Tibial artery (tissue), 4 donors: Measurements from ENCODE around the gene ALG12.

Experiments used
- DNase-seq, 2 donors: peaks; one replicate each; pipeline ENCODE4 v3.0.0-alpha.2; 2019
- H3K27ac ChIP-seq, 2 donors: fragments of 200-600 bp; sonication (generic) in 1 of 2; 1 replicate in 1 of 2; 2 replicates in 1 of 2; pipeline ENCODE4 v1.5.1; 2018 to 2019; ENCODE audit warnings: mild to moderate bottlenecking in 1 of 2
- H3K27me3 ChIP-seq, 2 donors: fragments of 200-600 bp; sonication (generic) in 1 of 2; one replicate each; pipeline versions ENCODE4 v1.5.1 to v1.6.0; 2016 to 2019
- H3K36me3 ChIP-seq, 3 donors: fragments of 200-600 bp; sonication (generic) in 2 of 3; one replicate each; pipeline ENCODE4 v1.5.1; 2016 to 2019; ENCODE audit warnings: mild to moderate bottlenecking in 2 of 3
- H3K4me1 ChIP-seq, 4 donors: fragments of 200-600 bp; sonication (generic) in 2 of 4; 1 replicate in 3 of 4; 2 replicates in 1 of 4; pipeline ENCODE4 v1.5.1; 2016 to 2019
- H3K4me3 ChIP-seq, 2 donors: fragments of 200-600 bp; sonication (generic) in 1 of 2; 1 replicate in 1 of 2; 2 replicates in 1 of 2; pipeline ENCODE4 v1.5.1; 2018 to 2019; ENCODE audit warnings: mild to moderate bottlenecking in 2 of 2
- H3K9me3 ChIP-seq, 3 donors: fragments of 200-600 bp; sonication (generic) in 1 of 3; one replicate each; pipeline ENCODE4 v1.5.1; 2016 to 2019
- intact Hi-C: fragments of 100-400 bp; cut with DNase I; formaldehyde crosslinking; loops from one replicate; pipeline ENCODE4 v1.15.0; 2023; ENCODE audit warnings: low total_unique reads
- TF ChIP-seq, protein P1 (sequence below), 2 experiments: fragments of 200-600 bp in 1 of 2; fragments of 450-650 bp in 1 of 2; IDR thresholded peaks; one replicate each; pipeline ENCODE4 v1.5.1; 2017 to 2019; ENCODE audit warnings: antibody characterized with exemption in 2 of 2, mild to moderate bottlenecking in 1 of 2, moderate library complexity in 1 of 2

ALG12 gene

DNA sequence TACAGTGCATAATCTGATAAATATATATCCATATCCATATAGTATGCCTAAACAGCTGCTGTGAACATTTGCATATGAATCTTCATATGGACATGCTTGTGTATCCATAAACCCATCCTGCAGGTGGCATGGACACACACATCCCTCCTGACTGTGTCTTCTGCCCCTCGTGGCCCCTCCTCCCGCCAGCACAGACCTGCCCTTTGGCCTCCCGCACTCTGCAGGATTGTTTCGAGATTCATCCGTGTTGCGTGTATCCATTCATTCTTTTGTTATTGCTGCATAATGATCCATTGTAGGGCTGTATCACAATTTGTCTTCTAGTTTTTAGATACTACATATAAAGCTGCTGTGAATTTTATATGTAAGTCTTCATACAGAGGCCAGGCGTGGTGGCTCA lies 40.6 kb downstream of the ALG12 start:
- H3K36me3 ChIP-seq = peaks cover 3 to 29% (median 16%) of the 10 kb centered on the region in 3 donors
- no peaks in the 10 kb centered on the region for H3K27me3 ChIP-seq
- no peaks in the 10 kb centered on the region for H3K4me1 ChIP-seq
- H3K27ac ChIP-seq = no peak overlapping the region
- TF ChIP-seq, protein P1, sequence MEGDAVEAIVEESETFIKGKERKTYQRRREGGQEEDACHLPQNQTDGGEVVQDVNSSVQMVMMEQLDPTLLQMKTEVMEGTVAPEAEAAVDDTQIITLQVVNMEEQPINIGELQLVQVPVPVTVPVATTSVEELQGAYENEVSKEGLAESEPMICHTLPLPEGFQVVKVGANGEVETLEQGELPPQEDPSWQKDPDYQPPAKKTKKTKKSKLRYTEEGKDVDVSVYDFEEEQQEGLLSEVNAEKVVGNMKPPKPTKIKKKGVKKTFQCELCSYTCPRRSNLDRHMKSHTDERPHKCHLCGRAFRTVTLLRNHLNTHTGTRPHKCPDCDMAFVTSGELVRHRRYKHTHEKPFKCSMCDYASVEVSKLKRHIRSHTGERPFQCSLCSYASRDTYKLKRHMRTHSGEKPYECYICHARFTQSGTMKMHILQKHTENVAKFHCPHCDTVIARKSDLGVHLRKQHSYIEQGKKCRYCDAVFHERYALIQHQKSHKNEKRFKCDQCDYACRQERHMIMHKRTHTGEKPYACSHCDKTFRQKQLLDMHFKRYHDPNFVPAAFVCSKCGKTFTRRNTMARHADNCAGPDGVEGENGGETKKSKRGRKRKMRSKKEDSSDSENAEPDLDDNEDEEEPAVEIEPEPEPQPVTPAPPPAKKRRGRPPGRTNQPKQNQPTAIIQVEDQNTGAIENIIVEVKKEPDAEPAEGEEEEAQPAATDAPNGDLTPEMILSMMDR (IDR thresholded peaks at IDR 0.05) = no peak
- peaks cover 3 to 33% (median 21%) of the 10 kb centered on the region in 3 donors for H3K9me3 ChIP-seq
- no peak overlapping the region for H3K4me3 ChIP-seq
- DNase-seq = no peak
- intact Hi-C loops = no loop called here

DNA sequence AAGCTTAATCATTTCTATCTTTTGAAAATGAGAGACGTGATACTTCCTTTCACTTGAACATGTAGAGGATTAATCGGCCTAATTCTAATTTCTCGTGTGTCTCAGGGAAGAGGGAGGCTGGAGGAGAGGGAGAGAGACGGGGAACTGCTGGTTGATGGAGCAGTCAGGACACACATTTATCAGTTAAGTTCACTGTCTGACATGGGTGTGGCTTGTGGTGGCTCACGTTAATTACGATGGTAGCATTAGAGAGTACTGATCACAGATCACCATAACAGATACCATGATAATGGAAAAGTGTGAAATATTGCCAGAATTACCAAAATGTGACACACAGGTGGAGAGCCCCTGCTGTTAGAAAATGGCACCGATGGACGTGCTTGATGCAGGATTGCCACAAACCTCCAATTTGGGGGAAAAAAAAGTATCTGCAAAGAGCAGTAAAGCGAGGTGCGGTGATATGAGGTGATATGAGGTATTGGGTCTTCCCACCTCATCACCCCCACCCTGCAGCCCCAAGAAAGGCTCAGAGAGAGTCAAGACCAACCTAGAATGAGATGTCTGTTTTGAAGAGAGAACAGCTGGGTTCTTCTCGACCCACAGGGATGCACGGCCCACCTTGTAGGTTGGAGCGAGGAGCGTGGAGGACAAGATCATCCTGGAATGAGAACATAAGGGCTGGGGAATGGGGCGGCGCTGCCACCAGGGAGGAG lies 44.9 kb downstream of the ALG12 start:
- TF ChIP-seq, protein P1 (IDR thresholded peaks at IDR 0.05) = no peak
- intact Hi-C loops = no loop called here
- Histone ChIP-seq H3K36me3 (peaks cover 3 to 25% (median 20%) of the 10 kb centered on the region in 3 donors), H3K27me3 (no peaks in the 10 kb centered on the region), H3K4me3 (no peak overlapping the region), H3K27ac (no peak overlapping the region), H3K4me1 (no peaks in the 10 kb centered on the region), H3K9me3 (peaks cover 9 to 42% (median 20%) of the 10 kb centered on the region in 3 donors)
- no peak for DNase-seq

DNA sequence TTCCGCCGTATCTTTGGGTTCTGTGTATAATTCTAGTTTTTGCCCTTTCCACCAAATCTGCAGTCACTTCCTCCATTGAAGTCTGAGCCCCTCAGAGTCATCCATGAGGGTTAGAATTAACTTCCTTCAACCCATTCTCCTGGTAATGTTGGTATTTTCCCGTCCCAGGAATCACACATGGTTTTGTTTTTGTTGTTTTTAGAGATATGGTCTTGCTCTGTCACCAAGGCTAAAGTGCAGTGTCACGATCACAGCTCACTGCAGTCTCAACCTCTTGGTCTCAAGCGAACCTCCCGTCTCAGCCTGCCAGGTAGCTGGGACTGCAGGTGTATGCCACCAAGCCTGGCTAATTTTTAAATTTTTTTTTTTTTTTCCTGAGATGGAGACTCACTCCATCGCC lies 45.9 kb downstream of the ALG12 start:
- Histone ChIP-seq H3K27ac (no peak overlapping the region), H3K4me1 (no peaks in the 10 kb centered on the region), H3K36me3 (peaks cover 6 to 32% (median 15%) of the 10 kb centered on the region in 3 donors), H3K27me3 (no peaks in the 10 kb centered on the region), H3K4me3 (no peak overlapping the region), H3K9me3 (peaks cover 9 to 45% (median 25%) of the 10 kb centered on the region in 3 donors)
- no peak for DNase-seq
- TF ChIP-seq, protein P1 (IDR thresholded peaks at IDR 0.05) = no peak
- intact Hi-C loops = no loop called here

DNA sequence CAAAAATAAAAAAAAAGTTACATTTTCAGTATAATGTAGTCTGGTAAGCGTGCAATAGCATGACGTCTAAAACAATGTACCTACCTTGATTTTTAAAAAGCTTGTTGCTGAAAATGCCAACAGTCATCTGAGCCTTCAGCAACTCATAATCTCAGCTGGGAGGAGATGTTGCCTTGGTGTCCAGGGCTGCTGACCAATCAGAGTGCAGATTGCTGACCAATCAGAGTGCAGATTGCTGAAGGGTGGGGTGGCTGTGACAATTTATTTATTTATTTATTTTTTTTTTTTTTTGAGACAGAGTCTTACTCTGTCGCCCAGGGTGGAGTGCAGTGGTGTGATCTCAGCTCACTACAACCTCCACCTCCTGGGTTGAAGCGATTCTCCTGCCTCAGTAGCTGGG lies 46.8 kb downstream of the ALG12 start:
- Histone ChIP-seq H3K27me3 (no peaks in the 10 kb centered on the region), H3K27ac (no peak overlapping the region), H3K4me3 (no peak overlapping the region), H3K4me1 (no peaks in the 10 kb centered on the region), H3K9me3 (peaks cover 9 to 54% (median 34%) of the 10 kb centered on the region in 3 donors), H3K36me3 (peaks cover 7 to 40% (median 10%) of the 10 kb centered on the region in 3 donors)
- DNase-seq = no peak
- intact Hi-C loops = no loop called here
- TF ChIP-seq, protein P1 (IDR thresholded peaks at IDR 0.05) = no peak

DNA sequence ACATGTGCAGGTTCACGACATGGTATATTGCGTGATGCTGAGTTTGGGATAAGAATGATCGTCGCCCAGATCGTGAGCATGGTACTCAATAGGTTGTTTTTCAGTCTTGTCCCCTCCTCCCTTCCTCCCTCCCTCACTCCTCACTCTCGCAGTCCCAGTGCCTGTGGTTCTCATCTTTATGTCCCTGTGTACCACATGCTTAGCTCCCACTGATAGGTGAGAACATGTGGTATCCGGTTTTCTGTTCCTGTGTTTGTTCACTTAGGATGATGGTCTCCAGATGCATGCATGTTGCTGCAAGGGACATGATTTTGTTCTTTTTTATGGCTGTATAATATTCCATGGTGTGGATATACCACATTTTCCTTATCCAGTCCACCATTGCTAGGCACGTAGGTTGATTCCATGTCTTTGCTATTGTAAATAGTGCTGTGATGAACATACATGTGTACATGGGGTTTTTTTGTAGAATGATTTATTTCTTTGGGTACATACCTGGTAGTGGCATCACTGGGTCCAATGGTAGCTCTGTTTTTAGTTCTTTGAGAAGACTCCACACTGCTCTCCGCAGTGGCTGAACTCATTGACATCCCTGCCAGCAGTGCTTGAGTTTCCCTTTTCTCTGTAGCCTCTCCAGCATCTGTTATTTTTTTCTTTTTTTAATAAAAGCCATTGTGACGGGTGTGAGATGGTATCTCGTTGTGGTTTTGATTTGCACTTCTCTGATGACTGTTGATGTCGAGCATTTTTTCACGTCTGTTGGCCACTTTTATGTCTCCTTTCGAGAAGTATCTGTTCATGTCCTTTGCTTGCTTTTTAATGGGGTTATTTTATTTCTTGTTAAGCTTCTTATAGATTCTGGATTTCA lies 48.2 kb downstream of the ALG12 start:
- Histone ChIP-seq H3K9me3 (peaks cover 9 to 68% (median 43%) of the 10 kb centered on the region in 3 donors), H3K4me3 (no peak overlapping the region), H3K36me3 (peaks cover 4 to 46% (median 6%) of the 10 kb centered on the region in 3 donors), H3K27ac (no peak overlapping the region), H3K4me1 (no peaks in the 10 kb centered on the region), H3K27me3 (no peaks in the 10 kb centered on the region)
- no peak for DNase-seq
- TF ChIP-seq, protein P1 (IDR thresholded peaks at IDR 0.05) = no peak
- intact Hi-C loops = no loop called here
